RWPE2 (cell line): Measurements from ENCODE around the gene AK8.

ENCODE experiments used
- ATAC-seq: fragments of 200-7000 bp; cut with Tn5 transposase; 3 replicates; pipeline ENCODE4 v1.9.1; 2021; ENCODE audit warnings: low read depth
- DNase-seq: peaks from one replicate; pipeline ENCODE4 v3.0.0-alpha.2; 2020; ENCODE audit warnings: low spot score
- H3K27ac ChIP-seq: fragments of 450-650 bp; 2 replicates; pipeline ENCODE4 v1.5.1; 2017; ENCODE audit warnings: mild to moderate bottlenecking; ENCODE audit not compliant: poor library complexity, severe bottlenecking
- H3K27me3 ChIP-seq: fragments of 250-450 bp; sonication (Bioruptor Pico); 2 replicates; pipeline ENCODE4 v1.5.1; 2021; ENCODE audit warnings: mild to moderate bottlenecking, moderate library complexity; ENCODE audit not compliant: insufficient read depth, poor library complexity, severe bottlenecking
- H3K36me3 ChIP-seq: fragments of 250-450 bp; sonication (Bioruptor Pico); 2 replicates; pipeline ENCODE4 v1.5.1; 2020; ENCODE audit warnings: low read depth, mild to moderate bottlenecking, moderate library complexity
- H3K4me1 ChIP-seq: fragments of 250-450 bp; sonication (Bioruptor Pico); 2 replicates; pipeline ENCODE4 v1.5.1; 2021; ENCODE audit warnings: mild to moderate bottlenecking, moderate library complexity; ENCODE audit not compliant: insufficient read depth, poor library complexity, severe bottlenecking
- H3K4me3 ChIP-seq: fragments of 250-450 bp; sonication (Bioruptor Pico); 2 replicates; pipeline ENCODE4 v1.5.1; 2021; ENCODE audit warnings: mild to moderate bottlenecking, moderate library complexity; ENCODE audit not compliant: severe bottlenecking
- H3K9me3 ChIP-seq: fragments of 250-450 bp; sonication (Bioruptor Pico); 2 replicates; pipeline ENCODE4 v1.5.1; 2021; ENCODE audit warnings: mild to moderate bottlenecking, moderate library complexity; ENCODE audit not compliant: severe bottlenecking
- CTCF ChIP-seq: fragments of 450-650 bp; IDR thresholded peaks from one replicate; pipeline ENCODE4 v1.5.1; 2017; ENCODE audit warnings: mild to moderate bottlenecking, moderate library complexity; ENCODE audit not compliant: poor library complexity, severe bottlenecking

Gene AK8

GRCh38 chr9:132730054-132731033, 147.7 kb downstream of the AK8 start:
- H3K27me3 ChIP-seq: no peaks in the 10 kb centered on the region
- no peak overlapping the region for H3K4me3 ChIP-seq
- H3K36me3 ChIP-seq: no peaks in the 10 kb centered on the region
- ATAC-seq (no peak), DNase-seq (no peak)
- no peak overlapping the region for H3K27ac ChIP-seq
- H3K4me1 ChIP-seq: no peaks in the 10 kb centered on the region
- H3K9me3 ChIP-seq: no peaks in the 10 kb centered on the region
- TF ChIP-seq CTCF: no peak

GRCh38 chr9:132729235-132729890, 148.7 kb downstream of the AK8 start:
- H3K27me3 ChIP-seq: no peaks in the 10 kb centered on the region
- DNase-seq: no peak

GRCh38 chr9:132728497-132728896, 149.6 kb downstream of the AK8 start:
- no peak for ATAC-seq
- no peaks in the 10 kb centered on the region for H3K27me3 ChIP-seq

More at GRCh38 chr9:132729235-132729890, 148.7 kb downstream of the AK8 start:
- H3K27ac ChIP-seq: no peak overlapping the region
- H3K36me3 ChIP-seq: no peaks in the 10 kb centered on the region
- no peak for TF ChIP-seq CTCF
- no peaks in the 10 kb centered on the region for H3K9me3 ChIP-seq
- no peak overlapping the region for H3K4me3 ChIP-seq
- ATAC-seq: no peak
- no peaks in the 10 kb centered on the region for H3K4me1 ChIP-seq

GRCh38 chr9:132728071-132728470, 150.0 kb downstream of the AK8 start:
- H3K4me3 ChIP-seq: no peak overlapping the region
- H3K27ac ChIP-seq: no peak overlapping the region
- H3K9me3 ChIP-seq: no peaks in the 10 kb centered on the region
- DNase-seq (no peak), ATAC-seq (no peak)
- H3K4me1 ChIP-seq: no peaks in the 10 kb centered on the region
- TF ChIP-seq CTCF: no peak
- no peaks in the 10 kb centered on the region for H3K27me3 ChIP-seq
- H3K36me3 ChIP-seq: no peaks in the 10 kb centered on the region

More at GRCh38 chr9:132728497-132728896, 149.6 kb downstream of the AK8 start:
- H3K4me1 ChIP-seq: no peaks in the 10 kb centered on the region
- DNase-seq: no peak
- H3K27ac ChIP-seq: no peak overlapping the region
- TF ChIP-seq CTCF: no peak
- H3K4me3 ChIP-seq: no peak overlapping the region
- H3K36me3 ChIP-seq: no peaks in the 10 kb centered on the region
- no peaks in the 10 kb centered on the region for H3K9me3 ChIP-seq
